ENCODE results near the gene ALDH9A1.
A peak's percentile ranks its signal among the peaks of the same experiment; 100 is the strongest.
"Not testable (repeated sequence)": the region's sequence is repeated elsewhere in the genome, so short reads cannot be mapped to it uniquely, and the experiment has no call there.

Gene ALDH9A1

GRCh38 chr1:165674599-165674998 lies 23.8 kb downstream of the ALDH9A1 start:
- no peak overlapping the region for H3K4me3 ChIP-seq (ENCODE audit: low read length)
- TF ChIP-seq, protein P1, sequence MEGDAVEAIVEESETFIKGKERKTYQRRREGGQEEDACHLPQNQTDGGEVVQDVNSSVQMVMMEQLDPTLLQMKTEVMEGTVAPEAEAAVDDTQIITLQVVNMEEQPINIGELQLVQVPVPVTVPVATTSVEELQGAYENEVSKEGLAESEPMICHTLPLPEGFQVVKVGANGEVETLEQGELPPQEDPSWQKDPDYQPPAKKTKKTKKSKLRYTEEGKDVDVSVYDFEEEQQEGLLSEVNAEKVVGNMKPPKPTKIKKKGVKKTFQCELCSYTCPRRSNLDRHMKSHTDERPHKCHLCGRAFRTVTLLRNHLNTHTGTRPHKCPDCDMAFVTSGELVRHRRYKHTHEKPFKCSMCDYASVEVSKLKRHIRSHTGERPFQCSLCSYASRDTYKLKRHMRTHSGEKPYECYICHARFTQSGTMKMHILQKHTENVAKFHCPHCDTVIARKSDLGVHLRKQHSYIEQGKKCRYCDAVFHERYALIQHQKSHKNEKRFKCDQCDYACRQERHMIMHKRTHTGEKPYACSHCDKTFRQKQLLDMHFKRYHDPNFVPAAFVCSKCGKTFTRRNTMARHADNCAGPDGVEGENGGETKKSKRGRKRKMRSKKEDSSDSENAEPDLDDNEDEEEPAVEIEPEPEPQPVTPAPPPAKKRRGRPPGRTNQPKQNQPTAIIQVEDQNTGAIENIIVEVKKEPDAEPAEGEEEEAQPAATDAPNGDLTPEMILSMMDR (IDR thresholded peaks at IDR 0.05; ENCODE audit: insufficient read depth, low read depth, low read length, missing control alignments), result no peak
- no peak for DNase-seq (ENCODE audit: low read depth)

DNA sequence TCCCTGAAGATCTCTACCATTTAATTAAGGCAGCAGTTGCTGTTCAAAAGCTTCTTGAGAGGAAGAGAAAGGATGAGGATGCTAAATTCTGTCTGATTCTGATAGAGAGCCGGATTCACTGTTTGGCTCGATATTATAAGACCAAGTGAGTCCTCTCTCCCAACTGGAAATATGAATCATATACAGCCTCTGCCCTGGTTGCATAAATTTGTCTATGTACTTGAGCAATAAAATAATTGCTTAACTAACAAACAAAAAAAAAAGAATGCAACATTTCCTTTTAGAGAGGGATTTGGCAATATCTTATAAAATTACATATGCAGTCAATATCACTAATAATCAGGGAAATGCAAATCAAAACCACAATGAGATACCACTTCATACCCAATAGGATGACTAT lies 26.8 kb downstream of the ALDH9A1 start:
- TF ChIP-seq, protein P1 (IDR thresholded peaks at IDR 0.05; ENCODE audit: insufficient read depth, low read depth, low read length, missing control alignments), result no peak
- DNase-seq (ENCODE audit: low read depth), result peak; percentile 37

DNA sequence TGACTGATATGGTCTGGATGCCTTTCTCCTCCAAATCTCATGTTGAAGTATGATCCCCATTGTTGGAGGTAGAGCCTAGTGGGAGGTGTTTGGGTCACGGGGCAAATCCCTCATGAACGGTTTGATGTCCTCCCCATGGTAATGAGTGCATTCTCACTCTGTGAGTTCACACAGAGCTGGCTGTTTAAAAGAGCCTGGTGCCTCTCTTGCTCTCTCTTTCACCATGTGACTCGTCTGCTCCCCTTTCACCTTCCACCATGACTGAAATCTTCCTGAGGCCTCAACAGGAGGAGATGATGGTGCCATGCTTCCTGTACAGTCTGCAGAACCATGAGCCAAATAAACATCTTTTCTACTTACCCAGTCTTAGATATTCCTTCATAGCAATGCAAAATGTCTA lies 30.2 kb downstream of the ALDH9A1 start:
- TF ChIP-seq, protein P1 (IDR thresholded peaks at IDR 0.05; ENCODE audit: insufficient read depth, low read depth, low read length, missing control alignments), result no peak
- no peak for DNase-seq (ENCODE audit: low read depth)
- H3K4me3 ChIP-seq (ENCODE audit: low read length), result no peak overlapping the region

More for the DNA sequence above, 26.8 kb downstream of the ALDH9A1 start:
- no peak overlapping the region for H3K4me3 ChIP-seq (ENCODE audit: low read length)

GRCh38 chr1:165666152-165666825 lies 32.1 kb downstream of the ALDH9A1 start:
- TF ChIP-seq, protein P1 (IDR thresholded peaks at IDR 0.05; ENCODE audit: insufficient read depth, low read depth, low read length, missing control alignments), result no peak
- DNase-seq (ENCODE audit: low read depth), result peak; percentile 8

GRCh38 chr1:165662186-165662585 lies 36.2 kb downstream of the ALDH9A1 start:
- no peak overlapping the region for H3K4me3 ChIP-seq (ENCODE audit: low read length)
- TF ChIP-seq, protein P1 (IDR thresholded peaks at IDR 0.05; ENCODE audit: insufficient read depth, low read depth, low read length, missing control alignments), result no peak
- DNase-seq (ENCODE audit: low read depth), result no peak

More at GRCh38 chr1:165666152-165666825, 32.1 kb downstream of the ALDH9A1 start:
- no peak overlapping the region for H3K4me3 ChIP-seq (ENCODE audit: low read length)

DNA sequence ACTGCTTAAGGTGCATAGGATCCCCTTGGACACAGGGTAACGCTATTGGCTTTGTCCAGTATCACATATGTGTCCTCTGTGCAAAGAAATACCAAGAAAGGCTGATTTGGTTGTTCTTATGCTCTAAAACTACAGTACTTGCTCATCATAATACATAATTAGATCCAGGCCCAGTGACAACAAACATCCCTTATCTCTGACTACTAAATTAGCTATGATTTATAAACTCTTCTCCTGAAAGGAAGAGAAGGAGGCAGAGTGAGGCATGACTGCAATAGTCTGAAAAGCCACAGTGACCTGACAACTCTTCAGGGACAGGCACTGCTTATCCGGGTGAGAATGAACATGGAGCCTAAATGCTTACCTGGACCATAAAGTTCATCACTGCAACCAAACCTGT lies 36.7 kb downstream of the ALDH9A1 start:
- DNase-seq (ENCODE audit: low read depth), result no peak
- TF ChIP-seq, protein P1 (IDR thresholded peaks at IDR 0.05; ENCODE audit: insufficient read depth, low read depth, low read length, missing control alignments), result no peak
- no peak overlapping the region for H3K4me3 ChIP-seq (ENCODE audit: low read length)

DNA sequence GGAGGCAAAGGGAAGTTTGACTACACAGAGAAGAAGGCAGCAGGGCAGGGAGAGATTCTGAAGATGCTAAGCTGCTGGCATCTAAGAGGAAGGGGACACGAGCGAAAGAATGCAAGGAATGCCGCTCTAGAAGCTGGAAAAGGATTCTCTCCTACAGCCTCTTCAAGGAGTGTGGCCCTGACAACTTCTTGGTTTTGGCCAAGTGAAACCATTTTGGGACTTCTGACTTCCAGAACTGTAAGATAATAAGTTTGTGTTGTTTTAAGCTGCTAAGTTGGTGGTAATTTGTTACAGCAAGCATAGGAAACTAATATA lies 38.8 kb downstream of the ALDH9A1 start:
- TF ChIP-seq, protein P1 (IDR thresholded peaks at IDR 0.05; ENCODE audit: insufficient read depth, low read depth, low read length, missing control alignments), result no peak
- no peak overlapping the region for H3K4me3 ChIP-seq (ENCODE audit: low read length)
- no peak for DNase-seq (ENCODE audit: low read depth)

DNA sequence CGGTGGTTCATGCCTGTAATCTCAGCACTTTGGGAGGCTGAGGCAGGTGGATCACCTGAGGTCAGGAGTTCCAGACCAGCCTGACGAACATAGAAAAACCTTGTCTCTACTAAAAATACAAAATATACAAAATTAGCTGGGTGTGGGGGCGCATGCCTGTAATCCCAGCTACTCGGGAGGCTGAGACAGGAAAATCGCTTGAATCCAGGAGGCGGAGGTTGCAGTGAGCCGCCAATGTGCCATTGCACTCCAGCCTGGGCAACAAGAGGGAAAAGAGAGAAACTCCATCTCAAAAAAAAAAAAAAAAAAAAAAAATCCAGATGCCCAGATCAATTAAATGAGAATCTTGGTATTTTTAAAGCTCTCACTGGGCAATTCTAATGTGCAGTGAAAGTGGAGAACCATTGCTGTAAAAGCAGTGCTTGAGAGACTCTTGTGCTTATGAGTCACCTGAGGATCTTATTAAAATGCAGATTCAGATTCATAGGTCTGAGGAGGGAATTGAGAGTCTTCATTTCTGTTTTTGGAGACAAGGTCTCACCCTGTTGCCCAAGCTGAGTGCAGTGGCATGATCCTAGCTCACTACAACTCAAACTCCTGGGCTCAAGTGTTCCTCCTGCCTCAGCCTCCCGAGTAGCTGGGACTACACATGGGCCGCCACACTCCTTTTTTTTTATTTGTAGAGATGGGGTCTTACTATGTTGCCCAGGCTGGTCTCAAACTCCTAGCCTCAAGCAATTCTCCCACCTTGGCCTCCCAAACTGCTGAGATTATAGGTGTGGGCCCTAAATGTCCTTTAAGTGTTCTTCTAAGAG lies 39.4 kb downstream of the ALDH9A1 start:
- not testable (repeated sequence) for DNase-seq (ENCODE audit: low read depth); H3K4me3 ChIP-seq (ENCODE audit: low read length)

All from epithelial cell of esophagus (primary cell).